WI38 (cell line): ENCODE data around the gene FYN.

Experiments
- H3K4me3 ChIP-seq: 2 replicates; pipeline ENCODE4 v1.5.1; 2011; ENCODE audit warnings: low read depth, mild to moderate bottlenecking, control low read depth, low read length
- TF ChIP-seq, protein P1 (sequence below): IDR thresholded peaks from 2 replicates; pipeline ENCODE4 v1.5.1; 2012; ENCODE audit warnings: low read depth, mild to moderate bottlenecking, control low read depth, low read length

The FYN gene

GRCh38 chr6:111691345-111692225 lies 181.7 kb downstream of the FYN start:
- TF ChIP-seq, protein P1, sequence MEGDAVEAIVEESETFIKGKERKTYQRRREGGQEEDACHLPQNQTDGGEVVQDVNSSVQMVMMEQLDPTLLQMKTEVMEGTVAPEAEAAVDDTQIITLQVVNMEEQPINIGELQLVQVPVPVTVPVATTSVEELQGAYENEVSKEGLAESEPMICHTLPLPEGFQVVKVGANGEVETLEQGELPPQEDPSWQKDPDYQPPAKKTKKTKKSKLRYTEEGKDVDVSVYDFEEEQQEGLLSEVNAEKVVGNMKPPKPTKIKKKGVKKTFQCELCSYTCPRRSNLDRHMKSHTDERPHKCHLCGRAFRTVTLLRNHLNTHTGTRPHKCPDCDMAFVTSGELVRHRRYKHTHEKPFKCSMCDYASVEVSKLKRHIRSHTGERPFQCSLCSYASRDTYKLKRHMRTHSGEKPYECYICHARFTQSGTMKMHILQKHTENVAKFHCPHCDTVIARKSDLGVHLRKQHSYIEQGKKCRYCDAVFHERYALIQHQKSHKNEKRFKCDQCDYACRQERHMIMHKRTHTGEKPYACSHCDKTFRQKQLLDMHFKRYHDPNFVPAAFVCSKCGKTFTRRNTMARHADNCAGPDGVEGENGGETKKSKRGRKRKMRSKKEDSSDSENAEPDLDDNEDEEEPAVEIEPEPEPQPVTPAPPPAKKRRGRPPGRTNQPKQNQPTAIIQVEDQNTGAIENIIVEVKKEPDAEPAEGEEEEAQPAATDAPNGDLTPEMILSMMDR: no peak
- no peak overlapping the region for H3K4me3 ChIP-seq

DNA sequence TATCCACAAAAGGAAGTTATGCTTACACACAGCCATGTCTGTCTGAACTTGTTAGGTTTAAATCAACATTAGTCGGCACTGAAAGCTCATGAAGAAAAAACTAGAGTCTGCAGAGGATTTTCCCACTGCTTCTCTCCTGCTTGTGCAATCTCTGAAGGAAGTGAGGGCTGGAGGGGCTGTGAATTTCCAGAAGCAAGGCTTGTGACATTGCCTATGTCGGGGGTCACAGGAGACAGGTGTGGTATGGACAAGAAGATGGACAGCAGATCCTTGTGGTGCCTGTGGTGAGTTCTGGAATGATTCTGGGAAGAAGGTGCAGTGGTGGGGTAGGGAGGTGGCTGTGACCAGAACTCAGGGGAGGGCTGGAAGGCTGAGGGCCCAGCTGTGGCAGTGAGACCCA lies 183.3 kb downstream of the FYN start:
- TF ChIP-seq, protein P1: no peak
- H3K4me3 ChIP-seq: no peak overlapping the region

- TF ChIP-seq, protein P1: no peak
- no peak overlapping the region for H3K4me3 ChIP-seq
Observed at GRCh38 chr6:111689419-111689818, 183.8 kb downstream of the FYN start.

GRCh38 chr6:111688331-111688730 lies 184.9 kb downstream of the FYN start:
- TF ChIP-seq, protein P1: no peak
- no peak overlapping the region for H3K4me3 ChIP-seq

- TF ChIP-seq, protein P1: no peak
- no peak overlapping the region for H3K4me3 ChIP-seq
Observed at GRCh38 chr6:111687652-111688051, 185.6 kb downstream of the FYN start.

DNA sequence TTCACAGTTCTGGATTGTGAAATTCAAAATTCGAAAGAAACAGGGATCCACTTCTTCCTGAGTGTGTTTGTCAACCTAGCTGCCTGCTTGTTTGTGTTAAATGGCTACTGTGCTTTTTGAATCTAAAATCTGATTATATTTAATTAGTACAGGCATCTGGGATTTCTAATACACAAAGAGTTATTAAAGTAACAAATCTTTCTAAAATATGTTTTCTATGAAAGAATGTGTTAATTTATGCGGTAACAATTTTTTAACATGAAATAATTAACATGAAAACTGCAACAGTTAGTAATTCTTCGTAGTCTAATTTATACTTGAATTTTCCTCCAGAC lies 186.4 kb downstream of the FYN start:
- no peak overlapping the region for H3K4me3 ChIP-seq
- TF ChIP-seq, protein P1: no peak

DNA sequence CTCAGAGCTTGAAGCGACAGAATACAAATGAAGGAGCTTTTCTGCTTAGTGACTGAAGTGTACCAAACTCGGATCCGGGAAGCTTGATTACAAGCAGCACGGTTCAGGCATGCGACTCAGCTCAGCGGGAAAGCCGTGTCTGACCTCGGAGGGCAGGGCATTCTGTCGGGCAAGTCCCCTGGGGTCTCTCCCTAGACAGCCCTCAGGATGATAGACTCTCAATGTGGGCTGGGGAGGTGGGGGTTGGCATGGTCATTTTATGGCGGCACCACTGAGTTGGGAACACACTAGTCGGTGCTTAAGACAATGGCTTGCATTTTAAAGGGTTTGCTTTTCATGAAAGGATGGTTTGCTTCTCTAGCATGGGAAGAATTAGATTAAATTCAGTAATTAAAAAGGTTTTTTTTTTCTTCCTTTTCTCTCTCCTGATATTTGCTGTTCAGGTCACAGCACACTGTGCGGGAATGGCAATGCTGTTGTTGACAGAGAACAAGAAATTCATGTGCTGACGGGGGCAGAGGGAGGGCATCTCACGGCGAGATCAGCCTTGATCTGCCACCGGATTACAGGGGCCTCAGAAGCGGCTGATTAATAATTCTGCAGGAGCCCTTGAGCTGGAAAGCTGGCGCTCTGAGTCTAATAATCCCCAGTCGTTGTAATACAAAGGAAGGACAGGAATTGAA lies 186.9 kb downstream of the FYN start:
- no peak overlapping the region for H3K4me3 ChIP-seq
- TF ChIP-seq, protein P1: no peak
